Endodermal cell (in vitro differentiated cells): Measurements from ENCODE around the gene TBC1D32. TPM values are rescaled to one million over a fixed set of nuclear protein-coding genes. Genes with fewer than 3 reads are reported as not detected.

Experiments
- DNase-seq: peaks from one replicate; pipeline ENCODE4 v3.0.0-alpha.2; 2017
- H3K27ac ChIP-seq: 2 replicates; pipeline ENCODE4 v1.5.1; 2013; ENCODE audit warnings: mild to moderate bottlenecking, low read depth, low read length, moderate library complexity
- H3K27me3 ChIP-seq: 2 replicates; pipeline ENCODE4 v1.6.1; 2013; ENCODE audit warnings: mild to moderate bottlenecking, low read length, moderate library complexity; ENCODE audit not compliant: insufficient read depth, control insufficient read depth, poor library complexity, severe bottlenecking
- H3K36me3 ChIP-seq: 2 replicates; pipeline ENCODE4 v1.7.0; 2013; ENCODE audit warnings: mild to moderate bottlenecking, low read length, moderate library complexity; ENCODE audit not compliant: control insufficient read depth, insufficient read depth
- H3K4me1 ChIP-seq: one replicate; pipeline ENCODE4 v1.7.0; 2013; ENCODE audit warnings: low read length; ENCODE audit not compliant: control insufficient read depth, insufficient read depth
- H3K4me3 ChIP-seq: 2 replicates; pipeline ENCODE4 v1.5.1; 2013; ENCODE audit warnings: mild to moderate bottlenecking, low read length, moderate library complexity
- H3K9ac ChIP-seq: 2 replicates; pipeline ENCODE4 v1.6.1; 2013; ENCODE audit warnings: mild to moderate bottlenecking, low read length, moderate library complexity; ENCODE audit not compliant: poor library complexity, severe bottlenecking; ENCODE audit errors: extremely low read depth
- H3K9me3 ChIP-seq: 2 replicates; pipeline ENCODE4 v1.6.1; 2013; ENCODE audit warnings: mild to moderate bottlenecking, low read length, moderate library complexity; ENCODE audit not compliant: control insufficient read depth
- H3K27ac Mint-ChIP-seq: 2 replicates; pipeline ENCODE4 v1.8.0; 2020; ENCODE audit warnings: mixed read lengths
- H3K27me3 Mint-ChIP-seq: 2 replicates; pipeline ENCODE4 v1.8.0; 2021; ENCODE audit warnings: mild to moderate bottlenecking, mixed read lengths; ENCODE audit not compliant: insufficient read depth
- H3K36me3 Mint-ChIP-seq: 2 replicates; pipeline ENCODE4 v1.8.0; 2020; ENCODE audit warnings: low read depth, mixed read lengths
- H3K4me1 Mint-ChIP-seq: 2 replicates; pipeline ENCODE4 v1.8.0; 2020; ENCODE audit warnings: mixed read lengths
- H3K4me3 Mint-ChIP-seq: 2 replicates; pipeline ENCODE4 v1.8.0; 2020; ENCODE audit warnings: mild to moderate bottlenecking, moderate library complexity, mixed read lengths
- H3K9me3 Mint-ChIP-seq: 2 replicates; pipeline ENCODE4 v1.8.0; 2020; ENCODE audit warnings: mild to moderate bottlenecking, mixed read lengths
- CTCF ChIP-seq: fragments of 200-600 bp; sonication (generic); conservative IDR thresholded peaks from 2 replicates; pipeline ENCODE4 v1.5.0; 2021; ENCODE audit warnings: antibody characterized with exemption, mild to moderate bottlenecking
- WGBS, 2 experiments: methylation state at CpG; one replicate each; pipeline versions ENCODE4 v1.1.5 to v1.1.7; 2013; ENCODE audit warnings: missing lambda C conversion rate in 2 of 2, mixed read lengths in 1 of 2; ENCODE audit not compliant: insufficient coverage in 1 of 2, insufficient read length in 1 of 2; 5-methylcytosine and 5-hydroxymethylcytosine counted together
- total RNA-seq, 2 donors: library from RNA; stranded (reverse); fragmentation: NEBNext Ultra II Directional in 1 of 2; extraction: Animal tissue kit (Norgen Biotek cat#: 25700) in 1 of 2; gene quantifications; 2 replicates in 1 of 2; 3 replicates in 1 of 2; pipeline ENCODE4 v1.2.1, GENCODE V29; 2021

Gene TBC1D32
- total RNA-seq, 2 donors from 2014 or later = 16.5 to 21.4 TPM

- Histone ChIP-seq H3K36me3 (no peaks in the 10 kb centered on the region), H3K27me3 (no peaks in the 10 kb centered on the region), H3K4me3 (no peak overlapping the region), H3K9ac (no peak overlapping the region), H3K27ac (no peak overlapping the region), H3K9me3 (no peaks in the 10 kb centered on the region), H3K4me1 (no peaks in the 10 kb centered on the region)
- no peaks in the 10 kb centered on the region for H3K9me3 Mint-ChIP-seq
- 100% methylated on average over 1 of the region's 1 CpG; no CpG with 5 or more reads in 1 of the 2 experiments for WGBS, 2 experiments
- H3K4me1 Mint-ChIP-seq = peaks cover 2% of the 10 kb centered on the region
- peak; percentile 62 for TF ChIP-seq CTCF
- no peak for DNase-seq
- no peaks in the 10 kb centered on the region for H3K27me3 Mint-ChIP-seq
- H3K27ac Mint-ChIP-seq = no peak overlapping the region
- H3K4me3 Mint-ChIP-seq = no peak overlapping the region
- H3K36me3 Mint-ChIP-seq = no peaks in the 10 kb centered on the region
Measured at GRCh38 chr6:121356575-121356974, 22.3 kb upstream of the TBC1D32 start.

GRCh38 chr6:121354764-121355163 is 20.5 kb upstream of the TBC1D32 start:
- H3K36me3 ChIP-seq = no peaks in the 10 kb centered on the region
- no peaks in the 10 kb centered on the region for H3K4me1 ChIP-seq
- H3K9me3 Mint-ChIP-seq = no peaks in the 10 kb centered on the region
- H3K27me3 ChIP-seq = no peaks in the 10 kb centered on the region
- H3K9ac ChIP-seq = no peak overlapping the region
- H3K4me3 ChIP-seq = no peak overlapping the region
- H3K4me1 Mint-ChIP-seq = peaks cover 2% of the 10 kb centered on the region
- peak; percentile 73 for TF ChIP-seq CTCF
- H3K27ac ChIP-seq = no peak overlapping the region
- 87 to 89% methylated on average over 3 to 7 of the region's 7 CpGs for WGBS, 2 experiments
- no peaks in the 10 kb centered on the region for H3K9me3 ChIP-seq
- no peaks in the 10 kb centered on the region for H3K36me3 Mint-ChIP-seq
- no peak overlapping the region for H3K27ac Mint-ChIP-seq
- peak; percentile 54 for DNase-seq
- no peaks in the 10 kb centered on the region for H3K27me3 Mint-ChIP-seq
- no peak overlapping the region for H3K4me3 Mint-ChIP-seq

GRCh38 chr6:121352941-121353340 is 18.7 kb upstream of the TBC1D32 start:
- Histone ChIP-seq H3K4me1 (no peaks in the 10 kb centered on the region), H3K9me3 (no peaks in the 10 kb centered on the region), H3K36me3 (no peaks in the 10 kb centered on the region), H3K9ac (no peak overlapping the region), H3K27ac (no peak overlapping the region), H3K27me3 (no peaks in the 10 kb centered on the region), H3K4me3 (no peak overlapping the region)
- Mint-ChIP-seq H3K4me1 (peaks cover 2% of the 10 kb centered on the region), H3K27me3 (no peaks in the 10 kb centered on the region), H3K27ac (no peak overlapping the region), H3K9me3 (no peaks in the 10 kb centered on the region), H3K4me3 (no peak overlapping the region), H3K36me3 (no peaks in the 10 kb centered on the region)
- no peak for DNase-seq
- 63% methylated on average over 1 of the region's 1 CpG; no CpG with 5 or more reads in 1 of the 2 experiments for WGBS, 2 experiments
- TF ChIP-seq CTCF = no peak
